A549 (cell line): ENCODE results near the gene MAPK1. TPM values are rescaled to one million over a fixed set of nuclear protein-coding genes. Genes with fewer than 3 reads are reported as not detected.
"Not testable (repeated sequence)": the region's sequence is repeated elsewhere in the genome, so short reads cannot be mapped to it uniquely, and the experiment has no call there.

Experiments
- ATAC-seq, 2 experiments: fragments of 200-7000 bp in 1 of 2; fragments of >200 bp in 1 of 2; cut with Nextera tagmentation in 1 of 2; cut with Tn5 transposase in 1 of 2; 3 replicates each; pipeline versions ENCODE4 v1.8.0 to v1.9.1; 2018 to 2020; ENCODE audit warnings: mild to moderate bottlenecking in 1 of 2, moderate library complexity in 1 of 2
- CTCF ChIA-PET: fragments of 300-600 bp; sonication (Branson Sonifier 250); formaldehyde crosslinking; extraction: SDS; loops from one replicate; lab custom pipeline; 2021; ENCODE audit warnings: antibody characterized with exemption, inconsistent platforms; lab: Yijun Ruan, JAX
- POLR2A ChIA-PET: fragments of 350-600 bp; formaldehyde crosslinking; extraction: SDS; loops from one replicate; lab custom pipeline; 2021; ENCODE audit warnings: antibody characterized with exemption, inconsistent platforms; lab: Yijun Ruan, JAX
- DNase-seq, 2 experiments: peaks; one replicate each; pipeline versions ENCODE4 v3.0.0 to v3.0.0-alpha.2; 2011 to 2016; ENCODE audit warnings: low read depth in 1 of 2, low spot score in 1 of 2
- FAIRE-seq: peaks from 2 replicates; lab custom pipeline; 2011; peaks lifted over from hg19 to GRCh38; lab: Jason Lieb, UNC
- H3K27ac ChIP-seq, 2 experiments: fragments of >200 bp; sonication (Bioruptor Twin); formaldehyde crosslinking; 3 replicates each; pipeline ENCODE4 v1.5.1; 2016 to 2017
- H3K4me1 ChIP-seq: fragments of >200 bp; sonication (Bioruptor Twin); formaldehyde crosslinking; 3 replicates; pipeline ENCODE4 v1.6.1; 2016
- H3K4me2 ChIP-seq: fragments of >200 bp; sonication (Bioruptor Twin); formaldehyde crosslinking; 3 replicates; pipeline ENCODE4 v1.6.1; 2016
- H3K4me3 ChIP-seq: fragments of >200 bp; sonication (Bioruptor Twin); formaldehyde crosslinking; 3 replicates; pipeline ENCODE4 v1.5.1; 2016
- H3K9me3 ChIP-seq: fragments of >200 bp; sonication (Bioruptor Twin); formaldehyde crosslinking; 3 replicates; pipeline ENCODE4 v1.6.1; 2016
- BCL3 ChIP-seq: fragments of >200 bp; sonication (Bioruptor Twin); formaldehyde crosslinking; IDR thresholded peaks from 3 replicates; pipeline ENCODE4 v1.6.1; 2016
- CHD2 ChIP-seq: fragments of 150-350 bp; IDR thresholded peaks from 2 replicates; pipeline ENCODE4 v1.6.1; 2014; ENCODE audit warnings: low read length; ENCODE audit not compliant: partially characterized antibody
- EP300 ChIP-seq, 2 experiments: fragments of >200 bp; sonication (Bioruptor Twin); formaldehyde crosslinking; IDR thresholded peaks; 2 replicates in 1 of 2; 3 replicates in 1 of 2; pipeline ENCODE4 v1.6.1; 2016 to 2017
- FOSL2 ChIP-seq, 2 experiments: fragments of 450-650 bp in 1 of 2; fragments of >200 bp in 1 of 2; sonication (Bioruptor Twin) in 1 of 2; formaldehyde crosslinking; IDR thresholded peaks; 2 replicates each; pipeline versions ENCODE4 v1.5.0 to v1.6.1; 2016 to 2020; ENCODE audit warnings: mild to moderate bottlenecking in 1 of 2, moderate library complexity in 1 of 2
- FOXS1 ChIP-seq: fragments of 250-450 bp; sonication (Bioruptor Pico); IDR thresholded peaks from 2 replicates; pipeline ENCODE4 v1.5.0; 2020; ENCODE audit warnings: mild to moderate bottlenecking, moderate library complexity
- GATA3 ChIP-seq: IDR thresholded peaks from 2 replicates; pipeline ENCODE4 v1.6.1; 2012; ENCODE audit warnings: borderline replicate concordance
- HES2 ChIP-seq: fragments of >200 bp; sonication (Bioruptor Twin); formaldehyde crosslinking; IDR thresholded peaks from 2 replicates; pipeline ENCODE4 v1.6.1; 2016
- HMGXB4 ChIP-seq: fragments of 250-450 bp; sonication (Bioruptor Pico); IDR thresholded peaks from 2 replicates; pipeline ENCODE4 v1.5.0; 2021; ENCODE audit warnings: mild to moderate bottlenecking, moderate library complexity, borderline replicate concordance
- HOXB13 ChIP-seq: fragments of 250-450 bp; sonication (Bioruptor Pico); IDR thresholded peaks from 2 replicates; pipeline ENCODE4 v1.5.0; 2020; ENCODE audit warnings: low read depth, mild to moderate bottlenecking, moderate library complexity
- HOXB5 ChIP-seq: fragments of 250-450 bp; sonication (Bioruptor Pico); IDR thresholded peaks from 2 replicates; pipeline ENCODE4 v1.5.0; 2020; ENCODE audit warnings: mild to moderate bottlenecking, moderate library complexity
- JUN ChIP-seq, 2 experiments: fragments of >200 bp; sonication (Bioruptor Twin); formaldehyde crosslinking; IDR thresholded peaks; 2 replicates in 1 of 2; 3 replicates in 1 of 2; pipeline ENCODE4 v1.6.1; 2016 to 2017
- KDM5A ChIP-seq: fragments of 200-600 bp; sonication (generic); IDR thresholded peaks from 2 replicates; pipeline ENCODE4 v1.6.1; 2016; ENCODE audit warnings: antibody characterized with exemption, mild to moderate bottlenecking
- MAZ ChIP-seq: fragments of 150-350 bp; IDR thresholded peaks from 2 replicates; pipeline ENCODE4 v1.6.1; 2014; ENCODE audit warnings: antibody characterized with exemption, low read depth, low read length, borderline replicate concordance
- MYC ChIP-seq: IDR thresholded peaks from 2 replicates; pipeline ENCODE4 v1.6.1; 2012; ENCODE audit warnings: mild to moderate bottlenecking, inconsistent platforms, low read length, improper control_type of control experiment, borderline replicate concordance
- NPAS2 ChIP-seq: fragments of 250-450 bp; sonication (Bioruptor Pico); IDR thresholded peaks from 2 replicates; pipeline ENCODE4 v1.8.0; 2022; ENCODE audit warnings: mild to moderate bottlenecking, moderate library complexity, borderline replicate concordance
- RCOR1 ChIP-seq: fragments of 150-350 bp; IDR thresholded peaks from 2 replicates; pipeline ENCODE4 v1.6.1; 2014; ENCODE audit warnings: antibody characterized with exemption, low read length, low read depth
- TP53 ChIP-seq: fragments of 250-450 bp; sonication (Bioruptor Pico); IDR thresholded peaks from 2 replicates; pipeline ENCODE4 v1.5.0; 2021; ENCODE audit warnings: mild to moderate bottlenecking, moderate library complexity
- ZFP36 ChIP-seq: fragments of 450-650 bp; IDR thresholded peaks from 2 replicates; pipeline ENCODE4 v1.6.1; 2014; ENCODE audit warnings: borderline replicate concordance; ENCODE audit not compliant: partially characterized antibody
- ZNF302 ChIP-seq: fragments of 250-450 bp; sonication (Bioruptor Pico); IDR thresholded peaks from 2 replicates; pipeline ENCODE4 v1.9.0; 2021; ENCODE audit warnings: inconsistent platforms, mild to moderate bottlenecking, moderate library complexity
- whole genome bisulfite sequencing: methylation state at CpG from one replicate; pipeline ENCODE4 v1.1.6; 2017; ENCODE audit errors: missing lambda C conversion rate; 5-methylcytosine and 5-hydroxymethylcytosine counted together
- polyA plus RNA-seq, 4 experiments: library from polyadenylated mRNA; depleted of rRNA in 3 of 4; stranded (reverse); fragments of >200 nt; fragmentation: RNase III in 1 of 4; extraction: RNeasy Plus Mini Kit Qiagen cat#74134 plus additional on column Dnase treatment in 1 of 4; gene quantifications; 2 replicates in 3 of 4; 3 replicates in 1 of 4; pipeline ENCODE4 v1.2.3, GENCODE V29; 2011 to 2017

MAPK1 gene
- polyA plus RNA-seq, 2 of the 4 experiments (the other 2 are of a cell fraction), result 28.8 to 85.5 TPM

DNA sequence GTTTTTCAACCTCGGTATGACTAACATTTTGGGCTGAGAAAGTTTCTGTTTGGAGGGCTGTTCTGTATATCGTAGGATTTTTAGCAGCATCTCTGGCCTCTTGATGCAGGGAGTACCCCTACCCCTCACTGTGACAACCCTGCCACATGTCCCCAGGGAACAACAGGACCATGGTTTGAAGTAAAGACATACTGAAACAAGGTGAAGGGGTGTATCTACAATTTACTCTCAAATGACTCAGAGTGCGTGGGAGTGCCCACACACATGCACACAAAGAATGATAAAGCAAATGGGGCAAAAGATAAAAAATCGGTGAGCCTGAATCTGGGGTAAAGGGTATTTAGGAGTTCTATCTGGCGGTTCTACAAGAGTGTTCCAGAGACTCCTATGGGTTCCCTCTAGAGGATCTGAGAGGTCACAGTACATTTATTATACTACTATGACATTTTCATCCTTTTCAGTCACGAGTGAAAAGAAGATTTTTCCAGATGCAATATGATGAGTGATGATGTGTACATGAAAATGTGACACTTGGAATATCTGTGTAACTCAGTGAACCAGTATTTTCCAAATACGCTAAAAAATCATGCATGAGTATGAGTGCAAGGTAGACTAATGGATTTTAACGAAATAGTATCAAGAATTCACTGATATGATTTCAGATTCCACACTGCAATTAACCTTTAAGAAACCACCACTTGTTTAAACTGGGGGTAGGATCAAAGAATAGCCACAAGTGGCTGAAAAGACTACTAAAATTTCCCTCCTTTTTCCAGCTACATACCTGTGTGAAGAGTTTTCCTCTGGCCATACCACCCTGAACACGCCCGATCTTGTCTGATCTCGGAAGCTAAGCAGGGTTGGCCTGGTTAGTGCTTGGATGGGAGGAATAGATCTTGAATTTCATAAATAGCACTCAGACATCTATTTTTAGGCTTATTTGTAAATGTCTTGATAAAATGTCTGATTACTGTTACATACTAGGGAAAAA, 75.5 kb downstream of the MAPK1 start:
- WGBS, result 77% methylated on average over 11 of the region's 11 CpGs
- H3K9me3 ChIP-seq, result no peaks in the 10 kb centered on the region
- CTCF ChIA-PET, result no interaction called here
- H3K4me1 ChIP-seq, result peaks cover 10% of the 10 kb centered on the region; the same call in 2 of the 3 replicates
- H3K4me3 ChIP-seq, result no peak overlapping the region
- no peak for TF ChIP-seq MYC
- no peak for TF ChIP-seq MAZ
- no peak for TF ChIP-seq TP53 (CRISPR knock-in tag)
- no peak for TF ChIP-seq KDM5A
- no peak for TF ChIP-seq CHD2
- TF ChIP-seq ZNF302 (CRISPR knock-in tag), result no peak
- no peak for TF ChIP-seq JUN (IDR thresholded peaks at IDR 0.05)
- no peak for TF ChIP-seq FOSL2 (IDR thresholded peaks at IDR 0.05)
- TF ChIP-seq FOSL2 (CRISPR knock-in tag; IDR thresholded peaks at IDR 0.05), result no peak
- TF ChIP-seq HOXB5 (CRISPR knock-in tag), result no peak
- no peak for TF ChIP-seq FOXS1 (CRISPR knock-in tag)
- TF ChIP-seq HMGXB4 (CRISPR knock-in tag), result no peak
- TF ChIP-seq ZFP36, result no peak
- no peak for TF ChIP-seq HES2
- no peak for TF ChIP-seq RCOR1
- no peak for TF ChIP-seq BCL3
- no peak for TF ChIP-seq HOXB13 (CRISPR knock-in tag)
- TF ChIP-seq EP300 (IDR thresholded peaks at IDR 0.05), result no peak
- no peak for TF ChIP-seq GATA3
- TF ChIP-seq NPAS2 (CRISPR knock-in tag), result no peak
- TF ChIP-seq, all 56 proteins: peak for 0
- POLR2A ChIA-PET, result no interaction called here
- ATAC-seq (peak in 1 of 2 experiments; percentile 24; a peak in 1 of 6 replicates), DNase-seq (peak in 1 of 2 experiments; percentile 9), FAIRE-seq (no peak)
- H3K27ac ChIP-seq, result no peak overlapping the region
- H3K4me2 ChIP-seq, result no peak overlapping the region

GRCh38 chr22:21790849-21791610, 76.4 kb downstream of the MAPK1 start:
- H3K27ac ChIP-seq, DNase-seq, POLR2A ChIA-PET, ATAC-seq, H3K4me2 ChIP-seq, H3K9me3 ChIP-seq, H3K4me3 ChIP-seq, FAIRE-seq: not testable (repeated sequence)
- CTCF ChIA-PET, result interaction anchor here (0.7 to 1.4 kb wide), 2 partner anchors 16 to 19 kb away, joined by 3 to 4 read pairs; no protein-coding TSS in a partner anchor
- 94% methylated on average over 10 of the region's 11 CpGs for WGBS
- peaks cover 10% of the 10 kb centered on the region; the same call in 2 of the 3 replicates for H3K4me1 ChIP-seq
